Keratinocyte (primary cell): Measurements from ENCODE around the gene PJA1. TPM values are rescaled to one million over a fixed set of nuclear protein-coding genes. Genes with fewer than 3 reads are reported as not detected.

Experiments used
- DNase-seq: peaks from one replicate; pipeline ENCODE4 v3.0.0-alpha.2; 2011; ENCODE audit warnings: low read depth, missing footprints, low spot score
- FAIRE-seq: peaks from 2 replicates; lab custom pipeline; 2011; peaks lifted over from hg19 to GRCh38; lab: Jason Lieb, UNC
- H2AFZ ChIP-seq: 2 replicates; pipeline ENCODE4 v1.6.0; 2012; ENCODE audit warnings: low read length, control low read depth, inconsistent platforms; ENCODE audit not compliant: control insufficient read depth
- H3K27ac ChIP-seq: 2 replicates; pipeline ENCODE4 v1.5.1; 2011; ENCODE audit warnings: low read length; ENCODE audit not compliant: control insufficient read depth, insufficient read depth
- H3K27me3 ChIP-seq: 3 replicates; pipeline ENCODE4 v1.6.0; 2011; ENCODE audit warnings: low read length; ENCODE audit not compliant: control insufficient read depth, insufficient read depth; ENCODE audit errors: extremely low read depth
- H3K36me3 ChIP-seq, 2 experiments: 2 replicates in 1 of 2; 3 replicates in 1 of 2; pipeline ENCODE4 v1.5.1; 2011; ENCODE audit warnings: low read length in 2 of 2, mild to moderate bottlenecking in 1 of 2; ENCODE audit not compliant: control insufficient read depth in 2 of 2, insufficient read depth in 2 of 2; ENCODE audit errors: extremely low read depth in 1 of 2
- H3K4me1 ChIP-seq: 3 replicates; pipeline ENCODE4 v1.5.1; 2011; ENCODE audit warnings: low read length; ENCODE audit not compliant: control insufficient read depth, insufficient read depth; ENCODE audit errors: extremely low read depth
- H3K4me2 ChIP-seq: 3 replicates; pipeline ENCODE4 v1.6.0; 2011; ENCODE audit warnings: low read depth, low read length; ENCODE audit not compliant: control insufficient read depth, insufficient read depth; ENCODE audit errors: extremely low read depth
- H3K4me3 ChIP-seq, 3 experiments: fragments of 200-600 bp in 1 of 3; sonication (generic) in 1 of 3; 2 replicates in 2 of 3; 3 replicates in 1 of 3; pipeline ENCODE4 v1.5.1; 2011 to 2016; ENCODE audit warnings: low read length in 3 of 3, mild to moderate bottlenecking in 3 of 3, control low read depth in 2 of 3, inconsistent platforms in 1 of 3, low read depth in 1 of 3, mixed read lengths in 1 of 3, mixed run types in 1 of 3, moderate library complexity in 1 of 3; ENCODE audit not compliant: control insufficient read depth in 2 of 3, insufficient read depth in 2 of 3; ENCODE audit errors: extremely low read depth in 1 of 3
- H3K79me2 ChIP-seq: 2 replicates; pipeline ENCODE4 v1.6.0; 2012; ENCODE audit warnings: low read length; ENCODE audit not compliant: control insufficient read depth, insufficient read depth
- H3K9ac ChIP-seq: 3 replicates; pipeline ENCODE4 v1.6.0; 2011; ENCODE audit warnings: low read length; ENCODE audit not compliant: control insufficient read depth, insufficient read depth; ENCODE audit errors: extremely low read depth
- H3K9me1 ChIP-seq: 3 replicates; pipeline ENCODE4 v1.6.0; 2011; ENCODE audit warnings: low read length; ENCODE audit not compliant: control insufficient read depth, insufficient read depth; ENCODE audit errors: extremely low read depth
- H3K9me3 ChIP-seq: 2 replicates; pipeline ENCODE4 v1.5.1; 2012; ENCODE audit warnings: low read depth, low read length; ENCODE audit not compliant: control insufficient read depth
- H4K20me1 ChIP-seq: 3 replicates; pipeline ENCODE4 v1.6.0; 2011; ENCODE audit warnings: low read length; ENCODE audit not compliant: control insufficient read depth, insufficient read depth; ENCODE audit errors: extremely low read depth
- CTCF ChIP-seq, 3 experiments: IDR thresholded peaks in 1 of 3; conservative IDR thresholded peaks in 1 of 3; optimal IDR thresholded peaks in 1 of 3; 2 replicates in 2 of 3; 3 replicates in 1 of 3; pipeline versions ENCODE3 to v1.5.1; 2011; ENCODE audit warnings: low read length in 3 of 3, mild to moderate bottlenecking in 3 of 3, moderate library complexity in 2 of 3, control low read depth in 1 of 3, inconsistent platforms in 1 of 3; ENCODE audit not compliant: insufficient read depth in 2 of 3; ENCODE audit errors: extremely low read depth in 1 of 3
- EZH2 ChIP-seq: IDR thresholded peaks from one replicate; pipeline ENCODE4 v1.6.1; 2012; ENCODE audit warnings: inconsistent platforms, mild to moderate bottlenecking, low read length, moderate library complexity
- dilution Hi-C: fragments of 300-500 bp; cut with MboI; formaldehyde crosslinking; loops from one replicate; pipeline ENCODE4 v1.7.0; 2020; ENCODE audit warnings: low sequenced_read_pairs; ENCODE audit not compliant: extremely low pct_ligation_motif_present
- polyA plus RNA-seq, 5 experiments: library from polyadenylated mRNA; depleted of rRNA in 3 of 5; stranded (reverse) in 3 of 5; stranded (forward) in 1 of 5; unstranded in 1 of 5; fragments of >200 nt; gene quantifications; 1 replicate in 1 of 5; 2 replicates in 3 of 5; 3 replicates in 1 of 5; pipeline versions ENCODE4 v1.2.1 to v1.2.3, GENCODE V29; 2011 to 2012; ENCODE audit warnings: missing spikeins in 2 of 5, low read depth in 1 of 5, low replicate concordance in 1 of 5

The PJA1 gene
- polyA plus RNA-seq, 1 donor (not counting 4 experiments of a cell fraction or from before 2014, with no cell fraction given): 19.2 TPM

GRCh38 chrX:69140837-69141236, 24.4 kb downstream of the PJA1 start:
- Histone ChIP-seq H3K9me3 (no peaks in the 10 kb centered on the region), H3K4me3 (no peak overlapping the region), H3K79me2 (no peaks in the 10 kb centered on the region), H4K20me1 (no peaks in the 10 kb centered on the region), H3K27ac (no peak overlapping the region), H3K4me1 (no peaks in the 10 kb centered on the region), H3K9ac (no peak overlapping the region), H3K36me3 (no peaks in the 10 kb centered on the region), H3K27me3 (no peaks in the 10 kb centered on the region), H3K9me1 (no peaks in the 10 kb centered on the region), H3K4me2 (no peak overlapping the region), H2AFZ (no peak overlapping the region)
- FAIRE-seq: no peak
- dilution Hi-C loops: no loop called here
- DNase-seq: no peak
- TF ChIP-seq CTCF (optimal IDR thresholded peaks at IDR 0.05 in 1 of 3, IDR thresholded peaks at IDR 0.05 in 1 of 3, conservative IDR thresholded peaks at IDR 0.05 in 1 of 3; ENCODE audit: extremely low read depth in 1 of 3, insufficient read depth in 2 of 3, low read length in 3 of 3): no peak
- TF ChIP-seq EZH2: no peak

GRCh38 chrX:69139516-69139915, 25.7 kb downstream of the PJA1 start:
- no peaks in the 10 kb centered on the region for H4K20me1 ChIP-seq
- no peak overlapping the region for H3K27ac ChIP-seq
- H2AFZ ChIP-seq: no peak overlapping the region
- H3K9ac ChIP-seq: no peak overlapping the region
- H3K9me1 ChIP-seq: no peaks in the 10 kb centered on the region
- H3K9me3 ChIP-seq: no peaks in the 10 kb centered on the region
- dilution Hi-C loops: no loop called here
- H3K4me2 ChIP-seq: no peak overlapping the region
- no peaks in the 10 kb centered on the region for H3K4me1 ChIP-seq
- no peaks in the 10 kb centered on the region for H3K36me3 ChIP-seq
- no peak for TF ChIP-seq EZH2
- TF ChIP-seq CTCF (optimal IDR thresholded peaks at IDR 0.05 in 1 of 3, IDR thresholded peaks at IDR 0.05 in 1 of 3, conservative IDR thresholded peaks at IDR 0.05 in 1 of 3; ENCODE audit: extremely low read depth in 1 of 3, insufficient read depth in 2 of 3, low read length in 3 of 3): no peak
- FAIRE-seq: no peak
- DNase-seq: no peak
- H3K27me3 ChIP-seq: no peaks in the 10 kb centered on the region
- H3K4me3 ChIP-seq: no peak overlapping the region
- H3K79me2 ChIP-seq: no peaks in the 10 kb centered on the region
